Stomach smooth muscle (tissue), 2 donors: ENCODE results near the gene MZT1.
"Not testable (repeated sequence)": the region's sequence is repeated elsewhere in the genome, so short reads cannot be mapped to it uniquely, and the experiment has no call there.

ENCODE experiments used
- H3K27ac ChIP-seq: one replicate; pipeline ENCODE4 v1.7.0; 2013; ENCODE audit warnings: mild to moderate bottlenecking, low read length, inconsistent platforms
- H3K27me3 ChIP-seq, 2 donors: one replicate each; pipeline ENCODE4 v1.7.0; 2013; ENCODE audit warnings: low read length in 2 of 2; ENCODE audit not compliant: insufficient read depth in 2 of 2, control insufficient read depth in 1 of 2
- H3K36me3 ChIP-seq, 2 donors: one replicate each; pipeline ENCODE4 v1.7.0; 2013; ENCODE audit warnings: low read length in 2 of 2; ENCODE audit not compliant: control insufficient read depth in 2 of 2, insufficient read depth in 2 of 2
- H3K4me1 ChIP-seq: one replicate; pipeline ENCODE4 v1.7.0; 2013; ENCODE audit warnings: low read length; ENCODE audit not compliant: control insufficient read depth, insufficient read depth
- H3K4me3 ChIP-seq, 2 donors: one replicate each; pipeline ENCODE4 v1.7.0; 2013; ENCODE audit warnings: low read length in 2 of 2
- H3K9ac ChIP-seq, 2 donors: one replicate each; pipeline ENCODE4 v1.7.0; 2013; ENCODE audit warnings: low read length in 2 of 2, mild to moderate bottlenecking in 1 of 2
- H3K9me3 ChIP-seq, 2 donors: one replicate each; pipeline ENCODE4 v1.7.0; 2013; ENCODE audit warnings: low read length in 2 of 2; ENCODE audit not compliant: control insufficient read depth in 2 of 2
- donor health status: healthy.
- donor health status: Pancreatic carcinoma.

MZT1 gene

GRCh38 chr13:72728290-72728605 lies 819 bp upstream of the MZT1 start:
- no peak overlapping the region for H3K27ac ChIP-seq

GRCh38 chr13:72726726-72727416 lies 558 bp downstream of the MZT1 start:
- peak overlapping the region; percentile 26 for H3K27ac ChIP-seq
- no peaks in the 10 kb centered on the region for H3K27me3 ChIP-seq
- H3K9ac ChIP-seq: peak overlapping the region; percentile 74 to 80
- H3K36me3 ChIP-seq: no peaks in the 10 kb centered on the region
- peak overlapping the region; percentile 91 to 93 for H3K4me3 ChIP-seq
- no peaks in the 10 kb centered on the region for H3K9me3 ChIP-seq
- peaks cover 4% of the 10 kb centered on the region for H3K4me1 ChIP-seq

More at GRCh38 chr13:72728290-72728605, 819 bp upstream of the MZT1 start:
- Histone ChIP-seq H3K27me3 (no peaks in the 10 kb centered on the region), H3K9me3 (no peaks in the 10 kb centered on the region), H3K36me3 (no peaks in the 10 kb centered on the region), H3K9ac (peak overlapping the region; percentile 71 to 77), H3K4me1 (peaks cover 4% of the 10 kb centered on the region), H3K4me3 (peak overlapping the region; percentile 91 to 93)

GRCh38 chr13:72726185-72726584 lies 1.2 kb downstream of the MZT1 start:
- not testable (repeated sequence) for H3K36me3 ChIP-seq, H3K27me3 ChIP-seq, H3K4me1 ChIP-seq, H3K9ac ChIP-seq, H3K27ac ChIP-seq, H3K9me3 ChIP-seq
- peak overlapping the region; percentile 91 to 93 for H3K4me3 ChIP-seq

GRCh38 chr13:72716776-72717175 lies 10.7 kb downstream of the MZT1 start:
- no peak overlapping the region for H3K9ac ChIP-seq
- H3K27ac ChIP-seq: no peak overlapping the region
- peaks cover 0 to 2% of the 10 kb centered on the region in 2 donors for H3K9me3 ChIP-seq
- H3K4me3 ChIP-seq: no peak overlapping the region
- H3K4me1 ChIP-seq: no peaks in the 10 kb centered on the region
- H3K36me3 ChIP-seq: peaks cover 4 to 7% of the 10 kb centered on the region in 2 donors
- H3K27me3 ChIP-seq: no peaks in the 10 kb centered on the region

GRCh38 chr13:72700509-72700908 lies 26.9 kb downstream of the MZT1 start:
- H3K9me3 ChIP-seq: no peaks in the 10 kb centered on the region
- H3K36me3 ChIP-seq: no peaks in the 10 kb centered on the region
- no peaks in the 10 kb centered on the region for H3K27me3 ChIP-seq
- H3K9ac ChIP-seq: no peak overlapping the region
- no peaks in the 10 kb centered on the region for H3K4me1 ChIP-seq
- no peak overlapping the region for H3K4me3 ChIP-seq
- no peak overlapping the region for H3K27ac ChIP-seq

GRCh38 chr13:72698164-72698563 lies 29.3 kb downstream of the MZT1 start:
- Histone ChIP-seq H3K4me1 (no peaks in the 10 kb centered on the region), H3K36me3 (no peaks in the 10 kb centered on the region), H3K9me3 (no peaks in the 10 kb centered on the region), H3K27me3 (no peaks in the 10 kb centered on the region), H3K4me3 (no peak overlapping the region), H3K9ac (no peak overlapping the region), H3K27ac (no peak overlapping the region)

GRCh38 chr13:72696579-72696978 lies 30.9 kb downstream of the MZT1 start:
- Histone ChIP-seq H3K4me3 (no peak overlapping the region), H3K27ac (no peak overlapping the region), H3K4me1 (no peaks in the 10 kb centered on the region), H3K9me3 (no peaks in the 10 kb centered on the region), H3K9ac (no peak overlapping the region), H3K36me3 (no peaks in the 10 kb centered on the region), H3K27me3 (peaks cover 0 to 2% of the 10 kb centered on the region in 2 donors)

- H3K27me3 ChIP-seq: peaks cover 0 to 2% of the 10 kb centered on the region in 2 donors
Measured at GRCh38 chr13:72694314-72694713, 33.1 kb downstream of the MZT1 start.

GRCh38 chr13:72693832-72694231 lies 33.6 kb downstream of the MZT1 start:
- Histone ChIP-seq H3K27ac (no peak overlapping the region), H3K4me3 (no peak overlapping the region), H3K4me1 (no peaks in the 10 kb centered on the region), H3K9me3 (no peaks in the 10 kb centered on the region), H3K27me3 (peaks cover 0 to 2% of the 10 kb centered on the region in 2 donors), H3K9ac (no peak overlapping the region), H3K36me3 (no peaks in the 10 kb centered on the region)

More at GRCh38 chr13:72694314-72694713, 33.1 kb downstream of the MZT1 start:
- Histone ChIP-seq H3K9me3 (no peaks in the 10 kb centered on the region), H3K36me3 (no peaks in the 10 kb centered on the region), H3K27ac (no peak overlapping the region), H3K9ac (no peak overlapping the region), H3K4me1 (no peaks in the 10 kb centered on the region), H3K4me3 (no peak overlapping the region)

- Histone ChIP-seq H3K27me3 (peaks cover 0 to 2% of the 10 kb centered on the region in 2 donors), H3K4me1 (no peaks in the 10 kb centered on the region), H3K27ac (no peak overlapping the region), H3K4me3 (no peak overlapping the region), H3K36me3 (no peaks in the 10 kb centered on the region), H3K9me3 (no peaks in the 10 kb centered on the region), H3K9ac (no peak overlapping the region)
Measured at GRCh38 chr13:72692884-72693514, 34.4 kb downstream of the MZT1 start.

GRCh38 chr13:72689181-72689696 lies 38.2 kb downstream of the MZT1 start:
- H3K9me3 ChIP-seq: no peaks in the 10 kb centered on the region
- H3K36me3 ChIP-seq: no peaks in the 10 kb centered on the region
- no peak overlapping the region for H3K27ac ChIP-seq
- H3K4me1 ChIP-seq: no peaks in the 10 kb centered on the region
- no peak overlapping the region for H3K9ac ChIP-seq
- peaks cover 0 to 2% of the 10 kb centered on the region in 2 donors for H3K27me3 ChIP-seq
- H3K4me3 ChIP-seq: no peak overlapping the region
